ENCODE measurements around the gene ZNF384.

ZNF384 gene

DNA sequence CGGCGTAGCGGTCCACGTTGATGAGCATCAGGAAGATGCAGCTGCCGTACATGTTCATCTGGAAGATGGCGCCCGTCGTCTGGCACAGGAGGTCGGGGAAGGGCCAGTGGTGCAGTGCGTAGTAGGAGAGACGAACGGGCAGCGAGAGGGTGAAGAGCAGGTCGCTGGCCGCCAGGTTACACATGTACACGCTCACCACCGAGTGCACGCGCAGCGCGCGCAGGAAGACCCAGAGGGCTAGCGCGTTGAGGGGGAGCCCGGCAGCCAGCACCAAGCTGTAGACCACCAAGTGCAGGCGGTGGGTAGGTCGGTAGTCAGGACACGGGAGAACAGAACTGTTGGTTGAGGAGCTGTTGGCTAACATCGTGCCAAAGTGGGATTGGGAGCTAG is 68.3 kb downstream of the ZNF384 start:
- no peak overlapping the region for H3K4me3 ChIP-seq (replicated peaks; ENCODE audit: low read depth, low read length)
- TF ChIP-seq, protein P1, sequence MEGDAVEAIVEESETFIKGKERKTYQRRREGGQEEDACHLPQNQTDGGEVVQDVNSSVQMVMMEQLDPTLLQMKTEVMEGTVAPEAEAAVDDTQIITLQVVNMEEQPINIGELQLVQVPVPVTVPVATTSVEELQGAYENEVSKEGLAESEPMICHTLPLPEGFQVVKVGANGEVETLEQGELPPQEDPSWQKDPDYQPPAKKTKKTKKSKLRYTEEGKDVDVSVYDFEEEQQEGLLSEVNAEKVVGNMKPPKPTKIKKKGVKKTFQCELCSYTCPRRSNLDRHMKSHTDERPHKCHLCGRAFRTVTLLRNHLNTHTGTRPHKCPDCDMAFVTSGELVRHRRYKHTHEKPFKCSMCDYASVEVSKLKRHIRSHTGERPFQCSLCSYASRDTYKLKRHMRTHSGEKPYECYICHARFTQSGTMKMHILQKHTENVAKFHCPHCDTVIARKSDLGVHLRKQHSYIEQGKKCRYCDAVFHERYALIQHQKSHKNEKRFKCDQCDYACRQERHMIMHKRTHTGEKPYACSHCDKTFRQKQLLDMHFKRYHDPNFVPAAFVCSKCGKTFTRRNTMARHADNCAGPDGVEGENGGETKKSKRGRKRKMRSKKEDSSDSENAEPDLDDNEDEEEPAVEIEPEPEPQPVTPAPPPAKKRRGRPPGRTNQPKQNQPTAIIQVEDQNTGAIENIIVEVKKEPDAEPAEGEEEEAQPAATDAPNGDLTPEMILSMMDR (IDR thresholded peaks at IDR 0.05; ENCODE audit: low read depth, low read length, missing control alignments) = no peak
- DNase-seq (ENCODE audit: extremely low read depth, low read depth) = no peak

GRCh38 chr12:6620137-6620884 is 68.9 kb downstream of the ZNF384 start:
- DNase-seq (ENCODE audit: extremely low read depth, low read depth) = no peak
- no peak overlapping the region for H3K4me3 ChIP-seq (replicated peaks; ENCODE audit: low read depth, low read length)
- TF ChIP-seq, protein P1 (IDR thresholded peaks at IDR 0.05; ENCODE audit: low read depth, low read length, missing control alignments) = peak; percentile 45

DNA sequence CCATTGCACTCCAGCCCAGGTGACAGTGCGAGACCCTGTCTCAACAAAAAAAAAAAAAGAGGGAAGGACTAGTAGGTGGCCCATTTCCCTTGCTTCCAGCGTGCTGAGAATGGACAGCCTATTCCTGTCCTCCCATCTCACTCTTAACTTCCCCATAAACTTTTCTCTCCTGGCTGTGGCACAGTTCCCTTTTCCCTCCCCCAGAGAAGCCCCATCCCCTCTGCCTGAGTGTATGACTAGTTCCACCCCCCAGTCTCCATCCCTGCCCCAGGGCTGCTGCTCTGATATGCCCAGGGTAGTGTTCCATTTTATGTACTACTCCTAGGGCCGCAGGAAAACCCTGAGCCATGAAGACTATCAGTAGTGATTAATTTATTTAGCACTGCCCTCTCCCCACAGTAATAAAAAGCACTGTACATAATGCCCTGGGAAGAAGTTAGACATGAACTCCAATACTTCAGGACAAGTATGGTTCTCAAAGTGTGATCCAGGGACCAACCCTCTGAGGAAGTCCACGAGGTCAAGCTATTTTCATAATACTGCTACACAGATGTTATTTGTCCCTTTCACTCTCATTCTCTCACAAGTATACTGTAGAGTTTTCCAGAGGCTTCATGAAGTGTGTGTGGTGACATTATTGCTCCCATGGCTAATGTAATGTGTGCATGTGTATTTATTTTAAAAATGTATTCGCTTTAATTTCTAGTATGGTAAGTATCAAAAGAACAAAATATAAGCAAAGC is 70.5 kb downstream of the ZNF384 start:
- TF ChIP-seq, protein P1 (IDR thresholded peaks at IDR 0.05; ENCODE audit: low read depth, low read length, missing control alignments) = no peak
- no peak for DNase-seq (ENCODE audit: extremely low read depth, low read depth)
- no peak overlapping the region for H3K4me3 ChIP-seq (replicated peaks; ENCODE audit: low read depth, low read length)

Data from HFF-Myc (cell line).